ENCODE measurements around the gene SLC6A9. TPM values are rescaled to one million over a fixed set of nuclear protein-coding genes. Genes with fewer than 3 reads are reported as not detected.
A peak's percentile ranks its signal among the peaks of the same experiment; 100 is the strongest.

SLC6A9 gene
- total RNA-seq (2014; rRNA removed; shearing (Covaris generic); ENCODE audit: low replicate concordance) = 1.6 and 6.0 TPM in 2 replicates

DNA sequence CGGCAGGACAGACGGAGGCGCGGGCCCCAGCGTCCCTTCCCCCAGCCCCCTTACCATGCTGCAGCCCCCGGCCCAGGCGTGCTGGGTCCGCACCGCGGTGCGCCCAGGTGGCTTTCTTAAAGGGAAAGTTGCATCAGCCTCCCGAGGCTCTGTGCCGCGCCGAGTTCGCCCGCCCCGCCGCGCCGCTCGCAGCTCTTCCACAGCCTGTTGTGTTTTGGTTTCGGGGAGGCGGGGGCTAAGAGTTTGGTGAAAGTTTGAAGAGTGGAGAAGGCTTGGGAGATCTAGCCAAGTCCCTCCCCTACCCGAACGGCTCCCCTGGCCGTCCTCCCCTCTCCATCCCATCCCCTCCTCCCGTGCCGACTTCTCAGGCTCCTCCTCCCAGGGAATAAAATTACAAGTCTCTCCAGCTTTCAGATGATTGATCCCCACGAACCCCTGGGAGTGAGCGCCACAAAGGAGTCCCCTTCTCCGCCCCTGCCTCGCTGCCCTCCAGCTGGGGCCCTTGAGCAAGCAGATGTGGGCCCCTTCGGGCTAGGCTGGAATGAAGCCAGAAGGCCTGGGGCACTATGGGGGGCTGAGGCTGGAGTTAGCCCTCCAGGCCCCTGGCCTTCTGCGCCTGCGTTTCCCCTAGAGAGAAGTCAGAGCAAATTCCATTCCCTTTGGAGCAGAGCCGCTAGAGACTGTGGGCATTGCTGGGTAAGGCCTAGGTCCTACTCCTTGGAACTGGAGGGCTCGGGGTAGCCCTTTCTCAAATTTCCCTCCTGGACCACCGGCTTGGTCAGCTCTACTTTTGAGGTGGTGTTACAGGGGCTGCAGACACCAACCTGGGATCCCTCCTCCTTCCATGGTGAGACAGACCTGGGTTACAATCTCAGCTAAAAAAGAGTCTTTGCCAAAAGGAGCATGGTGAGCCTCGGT, at the start of gene SLC6A9:
Gene SLC6A9 (minus strand): TSS at position 211 of the 918 bp plus-strand sequence. CDS start 7,185 bp downstream, outside the sequence.
- peak within 1 kb of the TSS; percentile 92 for H3K4me3 ChIP-seq
- no peaks in the 10 kb centered on the region for H3K9me3 ChIP-seq
- H3K36me3 ChIP-seq = no peaks in the 10 kb centered on the region
- H3K27me3 ChIP-seq = no peaks in the 10 kb centered on the region
- DNase-seq = peak; percentile 76

GRCh38 chr1:44079566-44079965, 48.3 kb upstream of the SLC6A9 start:
- Histone ChIP-seq H3K27me3 (no peaks in the 10 kb centered on the region), H3K4me3 (no peak overlapping the region), H3K9me3 (no peaks in the 10 kb centered on the region), H3K36me3 (peaks cover 13% of the 10 kb centered on the region)
- no peak for DNase-seq

- Histone ChIP-seq H3K9me3 (no peaks in the 10 kb centered on the region), H3K36me3 (peaks cover 13% of the 10 kb centered on the region), H3K4me3 (no peak overlapping the region), H3K27me3 (no peaks in the 10 kb centered on the region)
- no peak for DNase-seq
Observed at GRCh38 chr1:44078104-44078503, 46.8 kb upstream of the SLC6A9 start.

- Histone ChIP-seq H3K27me3 (no peaks in the 10 kb centered on the region), H3K36me3 (peaks cover 13% of the 10 kb centered on the region), H3K4me3 (no peak overlapping the region), H3K9me3 (no peaks in the 10 kb centered on the region)
- DNase-seq = no peak
Observed at GRCh38 chr1:44077421-44077820, 46.2 kb upstream of the SLC6A9 start.

DNA sequence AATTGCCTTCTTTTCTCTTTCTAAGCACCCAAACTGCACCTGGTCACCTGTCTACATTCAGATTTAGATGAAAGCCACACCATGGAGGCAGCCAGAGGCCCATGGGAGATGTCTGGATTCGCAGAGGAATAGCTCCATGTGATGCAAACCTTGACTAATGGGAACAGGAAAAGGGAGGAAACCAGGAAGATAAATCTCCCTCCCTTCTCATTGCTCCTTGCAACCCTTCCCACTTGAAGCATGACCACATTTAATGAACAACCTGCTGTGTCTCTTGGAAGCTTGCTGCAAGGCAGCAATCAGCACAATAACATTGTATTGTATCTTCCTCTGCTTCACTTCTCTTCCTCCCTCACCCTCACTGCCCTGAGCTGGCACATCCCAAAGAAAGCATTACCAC, 44.8 kb upstream of the SLC6A9 start:
- Histone ChIP-seq H3K9me3 (no peaks in the 10 kb centered on the region), H3K36me3 (peaks cover 10% of the 10 kb centered on the region; the same call in 1 of the 2 replicates), H3K27me3 (no peaks in the 10 kb centered on the region), H3K4me3 (no peak overlapping the region)
- DNase-seq = no peak

- Histone ChIP-seq H3K27me3 (no peaks in the 10 kb centered on the region), H3K9me3 (no peaks in the 10 kb centered on the region), H3K4me3 (no peak overlapping the region), H3K36me3 (peaks cover 8% of the 10 kb centered on the region; the same call in 1 of the 2 replicates)
- no peak for DNase-seq
Observed at GRCh38 chr1:44074415-44074814, 43.2 kb upstream of the SLC6A9 start.

DNA sequence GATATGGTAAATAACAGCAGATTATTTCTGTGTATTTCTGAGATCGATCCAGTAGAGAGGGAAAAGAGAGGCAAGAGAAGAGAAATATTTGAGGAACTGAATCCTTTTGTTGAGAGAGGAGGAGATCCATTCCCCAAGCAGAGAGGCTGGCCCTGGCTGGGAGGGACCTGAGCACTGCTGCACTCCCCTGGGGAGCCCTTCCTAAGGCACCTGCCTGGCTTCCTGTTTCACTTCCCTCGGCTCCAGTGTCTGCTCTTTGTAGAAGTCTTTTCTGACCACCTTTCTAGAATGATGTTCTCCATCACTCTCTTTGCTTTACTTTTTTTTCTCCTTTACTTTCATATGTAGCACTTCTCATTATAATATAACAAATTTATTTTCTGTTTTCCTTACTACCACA, 42.3 kb upstream of the SLC6A9 start:
- Histone ChIP-seq H3K27me3 (no peaks in the 10 kb centered on the region), H3K9me3 (no peaks in the 10 kb centered on the region), H3K36me3 (peaks cover 8% of the 10 kb centered on the region; the same call in 1 of the 2 replicates), H3K4me3 (no peak overlapping the region)
- no peak for DNase-seq

DNA sequence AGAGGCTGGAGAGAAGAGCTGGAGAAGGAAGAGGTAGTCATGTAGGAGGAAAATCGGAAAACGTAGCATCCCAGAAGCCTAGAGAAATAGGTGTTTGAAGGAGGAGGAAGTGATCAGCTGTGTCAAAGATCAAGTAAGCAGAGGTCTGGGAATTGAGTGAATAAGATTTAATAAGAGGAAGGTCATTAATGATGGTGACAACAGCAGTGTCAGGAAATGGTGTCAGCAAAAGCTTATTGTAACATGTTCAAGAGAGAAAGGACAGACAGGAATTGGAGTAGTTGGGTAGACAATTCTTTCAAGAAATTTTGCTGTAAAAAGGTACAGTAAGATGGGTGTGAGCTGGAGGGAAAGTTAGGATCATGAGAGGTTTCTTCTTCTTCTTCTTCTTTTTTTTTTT, 41.6 kb upstream of the SLC6A9 start:
- no peak for DNase-seq
- Histone ChIP-seq H3K9me3 (no peaks in the 10 kb centered on the region), H3K27me3 (no peaks in the 10 kb centered on the region), H3K4me3 (no peak overlapping the region), H3K36me3 (peaks cover 8% of the 10 kb centered on the region; the same call in 1 of the 2 replicates)

DNA sequence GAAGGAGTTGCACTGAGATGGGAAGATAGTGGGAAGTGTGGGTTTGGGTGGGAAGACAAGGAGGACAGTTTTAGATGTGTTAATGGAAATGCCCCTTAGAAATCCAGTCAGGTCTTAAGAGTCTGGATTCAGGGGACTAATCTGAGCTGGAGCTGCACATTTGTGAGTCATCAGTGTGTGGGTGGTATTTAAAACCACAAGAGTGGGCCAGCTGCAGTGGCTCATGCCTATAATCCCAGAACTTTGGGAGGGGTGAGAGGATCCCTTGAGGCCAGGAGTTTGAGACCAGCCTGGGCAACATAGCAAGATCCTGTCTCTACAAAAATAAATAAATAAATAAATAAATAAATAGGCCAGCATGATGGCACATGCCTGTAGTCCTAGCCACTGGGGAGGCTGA, 40.9 kb upstream of the SLC6A9 start:
- Histone ChIP-seq H3K27me3 (no peaks in the 10 kb centered on the region), H3K36me3 (peaks cover 8% of the 10 kb centered on the region; the same call in 1 of the 2 replicates), H3K4me3 (no peak overlapping the region), H3K9me3 (no peaks in the 10 kb centered on the region)
- peak; percentile 77 for DNase-seq

- Histone ChIP-seq H3K27me3 (no peaks in the 10 kb centered on the region), H3K36me3 (peaks cover 8% of the 10 kb centered on the region; the same call in 1 of the 2 replicates), H3K9me3 (no peaks in the 10 kb centered on the region), H3K4me3 (no peak overlapping the region)
- DNase-seq = no peak
Observed at GRCh38 chr1:44071461-44071860, 40.2 kb upstream of the SLC6A9 start.

DNA sequence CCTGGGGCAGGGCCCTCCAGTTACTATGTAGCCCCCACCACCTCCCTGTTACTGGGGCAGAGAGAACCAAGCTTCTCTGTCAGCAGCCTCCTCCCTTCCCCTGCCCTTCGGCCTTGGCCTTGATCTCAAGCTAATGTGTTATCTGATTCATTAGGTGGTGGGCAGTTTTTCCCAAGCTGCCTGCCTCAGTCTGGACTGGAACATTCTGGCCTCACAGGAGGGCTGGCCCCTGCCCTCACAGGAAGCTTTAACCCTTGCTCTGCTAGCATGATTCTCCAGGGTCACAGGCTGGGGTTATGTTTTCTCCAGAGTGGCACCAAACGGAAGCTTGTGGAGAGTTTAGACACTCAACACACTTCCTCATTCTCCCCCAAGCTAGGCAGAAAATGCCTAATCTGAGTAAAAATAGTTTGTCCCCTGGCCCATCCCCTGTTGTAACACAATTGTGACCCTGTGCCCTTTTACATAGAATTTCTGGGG, 37.2 kb upstream of the SLC6A9 start:
- H3K9me3 ChIP-seq = no peaks in the 10 kb centered on the region
- H3K27me3 ChIP-seq = no peaks in the 10 kb centered on the region
- no peak overlapping the region for H3K4me3 ChIP-seq
- DNase-seq = no peak
- no peaks in the 10 kb centered on the region for H3K36me3 ChIP-seq

DNA sequence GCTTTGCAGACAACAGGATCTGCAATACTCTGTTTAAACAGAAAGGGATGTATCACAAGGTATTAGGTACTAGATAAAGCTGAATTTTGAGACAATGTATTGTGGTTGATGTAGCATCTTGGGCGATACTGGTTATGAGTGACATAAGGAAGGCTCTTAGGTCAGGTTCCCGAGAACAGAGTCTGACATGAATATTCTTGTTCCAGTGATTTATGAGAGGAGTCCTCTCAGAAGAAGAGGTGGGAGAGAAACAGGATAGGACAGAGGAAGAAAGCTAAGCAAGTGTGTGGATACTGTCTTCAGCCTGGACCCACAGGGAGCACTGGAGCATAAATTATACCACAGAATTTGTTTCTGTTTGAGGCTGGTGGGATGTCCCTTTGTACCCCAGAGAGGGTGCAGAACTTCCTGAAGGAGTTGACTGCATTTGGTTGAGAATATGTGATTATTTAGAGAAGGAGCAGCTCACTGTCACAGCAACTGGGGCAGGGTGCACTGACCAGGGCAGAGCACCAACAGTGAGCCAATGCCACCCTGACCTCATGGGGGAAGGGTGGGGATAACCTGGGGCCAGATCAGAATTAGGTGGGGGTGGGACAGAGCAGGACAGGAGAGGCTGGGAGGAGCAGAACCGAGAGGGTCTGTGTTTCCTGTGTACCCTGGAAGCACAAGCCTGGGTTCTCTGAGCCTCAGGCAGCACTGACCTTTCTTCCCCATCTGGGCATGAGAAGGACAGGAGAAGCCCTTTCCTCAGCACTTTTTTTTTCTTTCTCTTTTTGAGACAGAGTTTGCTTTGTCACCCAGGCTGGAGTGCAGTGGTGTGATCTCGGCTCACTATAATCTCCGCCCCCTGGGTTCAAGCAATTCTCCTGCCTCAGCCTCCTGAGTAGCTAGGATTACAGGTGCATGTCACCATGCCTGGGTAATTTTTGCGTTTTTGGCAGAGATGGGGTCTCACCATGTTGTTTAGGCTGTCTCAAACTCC, 36.3 kb upstream of the SLC6A9 start:
- Histone ChIP-seq H3K9me3 (no peaks in the 10 kb centered on the region), H3K27me3 (no peaks in the 10 kb centered on the region), H3K4me3 (no peak overlapping the region), H3K36me3 (no peaks in the 10 kb centered on the region)
- no peak for DNase-seq

DNA sequence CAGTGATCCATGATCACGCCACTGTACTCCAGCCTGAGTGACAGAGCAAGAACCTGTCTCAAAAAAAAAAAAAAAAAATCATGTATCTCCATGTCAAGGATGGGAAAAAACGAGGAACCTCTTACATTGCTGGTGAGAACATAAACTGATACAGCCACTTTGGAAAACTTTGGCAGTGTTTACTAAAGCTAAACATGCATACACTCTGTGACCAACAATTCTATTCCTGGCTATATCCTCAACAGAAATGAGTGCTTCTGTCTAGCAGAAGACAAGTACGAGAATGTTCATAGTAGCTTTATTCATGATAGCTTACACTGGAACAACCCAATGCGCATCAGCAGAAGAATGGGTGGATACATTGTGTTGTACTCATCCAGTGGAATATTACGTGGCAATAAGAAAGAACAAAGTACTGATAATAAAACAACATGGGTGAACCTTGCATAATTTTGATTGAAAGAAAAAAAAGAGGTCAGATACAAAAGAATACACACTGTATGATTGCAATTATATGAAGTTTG, 31.5 kb upstream of the SLC6A9 start:
- H3K4me3 ChIP-seq = no peak overlapping the region
- no peaks in the 10 kb centered on the region for H3K27me3 ChIP-seq
- peaks cover 14% of the 10 kb centered on the region; the same call in 1 of the 2 replicates for H3K36me3 ChIP-seq
- no peaks in the 10 kb centered on the region for H3K9me3 ChIP-seq
- DNase-seq = no peak

GRCh38 chr1:44061857-44062256, 30.6 kb upstream of the SLC6A9 start:
- Histone ChIP-seq H3K36me3 (peaks cover 15% of the 10 kb centered on the region; the same call in 1 of the 2 replicates), H3K9me3 (no peaks in the 10 kb centered on the region), H3K4me3 (no peak overlapping the region), H3K27me3 (no peaks in the 10 kb centered on the region)
- DNase-seq = no peak

- Histone ChIP-seq H3K36me3 (peaks cover 15% of the 10 kb centered on the region; the same call in 1 of the 2 replicates), H3K4me3 (no peak overlapping the region), H3K9me3 (no peaks in the 10 kb centered on the region), H3K27me3 (no peaks in the 10 kb centered on the region)
- no peak for DNase-seq
Observed at GRCh38 chr1:44060830-44061267, 29.6 kb upstream of the SLC6A9 start.

GRCh38 chr1:44059664-44060355, 28.5 kb upstream of the SLC6A9 start:
- no peak overlapping the region for H3K4me3 ChIP-seq
- no peaks in the 10 kb centered on the region for H3K27me3 ChIP-seq
- peaks cover 15% of the 10 kb centered on the region for H3K36me3 ChIP-seq
- no peaks in the 10 kb centered on the region for H3K9me3 ChIP-seq
- DNase-seq = peak; percentile 74

Data from MG63 (cell line).